GM15510 (cell line): ENCODE data around the gene CD9.

Source experiments
- POLR2A ChIP-seq: IDR thresholded peaks from 3 replicates; pipeline ENCODE4 v1.6.1; 2011; ENCODE audit warnings: borderline replicate concordance; ENCODE audit not compliant: insufficient read length; ENCODE audit errors: extremely low read depth

The CD9 gene

DNA sequence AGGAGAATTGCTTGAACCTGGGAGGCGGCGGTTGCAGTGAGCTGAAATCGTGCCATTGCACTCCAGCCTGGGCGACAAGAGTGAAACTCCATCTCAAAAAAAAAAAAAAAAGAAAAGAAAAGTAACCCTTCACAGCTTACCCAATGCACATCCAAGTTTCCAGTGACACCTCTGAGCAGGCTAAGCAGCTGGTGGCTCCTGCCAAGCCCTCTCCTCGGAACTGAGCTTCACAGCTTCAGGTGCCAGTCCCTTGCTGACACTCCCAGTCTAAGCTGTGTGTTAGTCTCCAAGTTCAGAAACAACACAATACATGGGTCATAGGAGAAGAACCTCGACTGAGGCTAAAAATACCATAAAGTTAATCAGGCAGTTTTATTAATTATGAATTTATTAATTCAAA lies 7.9 kb downstream of the CD9 start:
- TF ChIP-seq POLR2A: no peak

DNA sequence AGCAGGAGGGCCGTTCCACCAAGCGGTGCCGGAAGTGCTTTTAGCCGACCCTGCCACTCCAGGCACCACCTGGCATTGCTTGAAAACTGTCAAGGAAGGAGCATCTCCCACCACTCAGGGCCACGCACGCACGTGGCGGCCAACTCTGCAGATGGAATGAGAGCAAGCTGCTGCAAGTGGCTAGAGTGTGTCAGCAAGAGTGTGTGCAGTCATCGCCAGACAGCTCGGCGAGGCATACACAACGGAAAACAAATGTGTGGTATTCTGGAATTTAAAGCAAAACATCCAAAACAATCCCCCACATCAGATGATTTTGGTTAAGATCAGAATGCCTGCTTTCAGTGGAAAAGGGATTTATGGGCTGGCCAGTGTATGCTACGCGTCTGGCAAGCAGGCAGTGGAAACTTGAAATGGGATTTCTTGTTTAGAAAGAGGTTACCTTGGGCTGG lies 11.2 kb downstream of the CD9 start:
- no peak for TF ChIP-seq POLR2A

DNA sequence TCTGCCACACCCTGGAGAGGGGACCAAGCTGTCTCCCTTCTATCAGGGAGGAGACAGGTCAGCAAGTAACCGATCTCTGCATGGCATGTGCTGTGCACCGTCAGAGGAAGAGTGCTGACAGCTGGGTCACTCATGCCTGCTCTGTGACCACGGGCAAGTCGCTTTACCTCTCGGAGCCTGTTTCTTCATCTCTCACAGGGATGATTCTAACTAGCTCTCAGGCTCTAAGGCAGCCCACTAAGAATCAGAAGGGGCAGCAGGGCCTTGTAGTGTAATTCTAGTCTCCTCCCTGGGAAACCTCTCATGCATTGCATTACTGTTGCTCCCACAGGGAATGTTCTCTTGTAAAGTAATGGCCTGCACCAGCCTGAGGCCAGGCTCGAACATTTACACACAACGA lies 11.9 kb downstream of the CD9 start:
- TF ChIP-seq POLR2A: no peak

DNA sequence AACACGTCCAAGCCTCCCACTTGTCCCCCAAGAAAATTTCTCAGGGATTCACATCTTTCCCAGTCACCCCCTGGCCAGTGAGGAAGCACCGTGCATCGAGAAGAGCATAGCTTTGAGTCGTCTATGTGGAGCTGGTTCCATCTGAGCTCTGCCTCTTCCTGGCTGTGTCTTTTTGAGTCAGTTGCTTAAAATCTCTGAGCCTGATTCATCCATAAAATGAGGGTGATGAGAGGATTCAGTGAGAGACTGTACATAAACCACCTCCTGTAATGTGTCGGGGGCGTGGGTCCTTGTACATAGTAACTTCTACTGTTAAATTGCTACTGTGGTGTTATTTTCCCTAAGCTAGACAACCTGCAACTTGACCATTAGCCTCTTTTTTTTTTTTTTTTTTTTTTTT lies 13.8 kb downstream of the CD9 start:
- no peak for TF ChIP-seq POLR2A

DNA sequence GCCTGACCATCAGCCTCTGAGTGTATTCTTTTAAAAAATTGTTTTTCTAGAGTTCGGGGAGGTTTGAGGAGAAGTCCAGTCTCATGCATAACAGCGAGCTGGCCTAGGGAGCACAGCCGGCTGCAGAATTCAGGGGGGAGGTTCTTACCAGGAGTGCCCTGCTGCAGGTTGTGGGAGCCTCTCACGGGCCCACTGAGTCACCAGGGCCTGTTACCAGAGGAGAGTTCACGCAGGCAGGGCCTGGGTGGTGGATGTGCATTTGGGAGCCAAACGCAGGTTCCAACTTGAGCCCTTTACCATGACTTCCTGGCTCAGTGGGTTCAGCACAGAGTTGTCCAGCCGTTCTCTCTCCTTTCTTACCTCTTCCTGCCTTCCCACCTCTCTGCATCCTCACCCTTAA lies 14.4 kb downstream of the CD9 start:
- TF ChIP-seq POLR2A: no peak

DNA sequence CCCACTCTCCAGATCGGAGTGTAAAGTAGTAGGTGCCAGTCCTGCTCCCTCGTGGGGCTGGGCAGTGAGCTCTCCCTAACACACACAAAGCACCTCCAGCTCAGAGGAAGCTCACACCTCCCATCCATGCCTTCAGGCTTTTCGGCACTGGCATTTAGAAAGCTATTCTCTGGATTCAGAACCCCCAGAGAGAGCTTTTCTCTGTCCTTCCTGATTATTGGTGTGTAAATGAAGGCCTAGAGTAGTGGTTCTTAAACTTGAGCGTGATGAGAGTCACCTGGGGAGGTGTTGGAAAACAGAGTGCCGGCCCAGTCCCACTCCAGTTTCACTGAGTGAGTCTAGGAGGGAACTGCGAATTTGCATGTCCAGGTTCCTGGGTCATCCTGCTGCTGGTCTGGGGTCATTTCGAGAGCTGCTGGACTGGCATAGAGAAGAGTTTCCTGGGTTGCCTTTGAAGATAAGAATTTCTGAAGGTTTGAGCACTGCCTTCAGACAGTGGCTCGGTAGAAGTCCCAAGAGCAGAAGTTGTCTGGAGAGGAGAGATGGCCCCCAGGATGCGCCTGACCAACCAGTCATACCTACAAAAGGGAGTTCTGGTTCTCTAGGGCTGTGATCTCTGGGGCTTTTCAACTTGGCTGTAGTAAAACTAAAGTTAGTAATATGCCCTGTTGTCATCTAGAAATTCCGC lies 15.1 kb downstream of the CD9 start:
- TF ChIP-seq POLR2A: no peak

DNA sequence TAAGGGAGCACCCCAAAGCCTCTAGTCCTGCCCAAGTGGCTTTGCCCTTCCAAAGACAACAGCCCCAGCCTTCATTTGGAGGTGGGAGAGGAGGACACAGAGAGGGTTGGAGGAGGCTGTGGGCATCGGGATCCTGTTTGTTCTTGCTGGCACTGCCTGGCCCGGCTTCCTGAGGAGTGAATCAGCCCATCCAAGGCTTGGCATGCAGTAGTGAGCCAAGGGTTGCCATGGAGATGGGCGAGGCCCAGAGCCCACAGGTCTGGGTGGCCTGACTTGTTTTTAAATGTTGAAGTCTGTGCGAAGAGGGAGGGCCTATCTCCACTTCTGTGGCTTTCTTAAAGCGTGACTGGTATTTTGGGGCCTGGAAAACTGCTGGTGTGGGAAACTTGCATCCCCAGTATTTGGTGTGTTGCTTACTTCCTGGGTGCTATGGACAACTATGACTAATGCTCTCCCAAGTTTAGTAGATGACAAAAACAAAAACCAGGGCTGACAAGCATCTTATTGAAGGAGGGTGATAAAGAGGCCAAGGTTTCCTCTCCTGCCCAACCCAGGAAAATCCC lies 15.8 kb downstream of the CD9 start:
- no peak for TF ChIP-seq POLR2A

DNA sequence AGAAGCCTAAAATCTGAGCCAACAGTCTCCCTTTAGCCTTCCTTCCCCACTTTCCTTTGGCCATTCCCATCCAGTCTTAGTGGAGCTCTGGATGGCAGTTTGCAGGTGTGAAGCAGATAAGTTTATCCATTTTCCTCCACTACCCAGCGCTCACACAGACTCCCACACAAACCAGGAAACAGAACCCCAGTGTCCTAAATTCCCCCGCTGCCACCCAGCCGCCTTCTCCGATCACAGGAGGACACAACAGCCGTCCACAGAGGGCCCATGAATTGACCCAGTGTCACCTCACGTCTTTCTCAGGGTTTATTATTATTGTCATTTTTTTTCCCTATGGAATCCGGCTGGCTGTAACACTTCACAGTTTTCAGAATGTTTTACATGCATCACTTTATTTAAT lies 16.4 kb downstream of the CD9 start:
- TF ChIP-seq POLR2A: no peak

DNA sequence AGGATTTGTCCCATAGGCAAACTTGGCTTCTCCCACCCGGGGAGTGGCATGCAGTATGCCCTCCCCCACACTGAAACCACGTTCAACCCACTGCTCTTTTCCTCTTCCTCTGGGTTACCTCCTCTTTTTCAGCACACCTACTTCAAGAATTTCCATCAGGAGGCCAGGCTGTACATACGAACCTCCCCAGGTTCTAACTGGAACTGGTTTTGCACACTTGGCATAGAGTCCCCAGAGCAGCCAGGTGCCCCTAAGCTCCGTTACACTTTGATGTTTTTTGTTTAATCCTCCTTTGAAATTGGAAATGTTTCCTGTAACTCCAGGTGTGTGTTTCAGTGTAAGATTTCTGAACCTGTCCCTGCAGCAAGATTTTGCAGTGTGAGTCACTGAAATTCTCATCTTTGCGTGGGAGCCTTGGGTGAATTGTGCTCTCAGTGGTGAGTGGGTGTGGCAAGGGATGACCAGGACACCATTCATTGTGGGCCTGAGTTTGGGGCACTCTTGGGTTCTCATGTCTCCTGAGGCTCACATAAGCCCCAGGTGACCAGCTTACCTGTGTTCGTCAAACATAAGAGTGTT lies 18.2 kb downstream of the CD9 start:
- no peak for TF ChIP-seq POLR2A

DNA sequence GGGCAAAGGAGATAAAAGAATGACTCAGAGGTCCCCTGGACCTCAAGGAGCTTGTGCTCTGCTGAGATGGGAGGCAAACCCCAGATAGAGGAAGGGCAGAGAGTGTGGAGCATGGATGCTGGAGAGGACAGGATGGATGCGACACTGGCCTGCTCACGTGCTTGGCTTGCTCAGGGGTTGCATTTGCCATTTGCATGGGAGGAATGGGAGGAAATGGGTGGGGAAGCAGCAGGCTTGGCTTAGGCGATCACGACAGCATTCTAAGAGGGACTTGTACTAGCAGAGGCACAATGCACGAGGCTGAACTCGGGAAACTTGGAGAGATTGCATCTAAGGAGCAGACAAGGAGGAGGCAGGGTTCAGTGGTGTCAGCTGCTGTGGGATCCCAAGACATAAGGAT lies 19.8 kb downstream of the CD9 start:
- TF ChIP-seq POLR2A: no peak

DNA sequence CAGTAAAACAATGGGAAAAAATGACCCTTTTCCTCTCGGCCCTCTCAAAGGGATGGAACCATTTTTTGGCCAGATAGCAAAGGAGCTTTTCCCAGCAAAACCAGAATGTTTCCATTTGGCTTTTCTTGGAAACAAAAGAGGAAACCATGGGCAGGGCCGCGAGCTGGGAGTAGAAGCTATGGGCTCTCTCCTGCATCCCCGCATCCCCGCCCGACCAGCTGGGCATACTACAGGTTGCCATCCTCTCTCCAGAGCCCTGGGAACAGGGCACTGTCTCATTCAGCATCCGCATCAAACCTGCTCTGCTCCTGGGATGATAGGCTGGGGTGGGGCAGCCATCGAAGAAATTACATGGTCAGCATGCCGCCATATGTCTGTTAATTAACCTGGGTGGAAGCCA lies 20.9 kb downstream of the CD9 start:
- TF ChIP-seq POLR2A: no peak

DNA sequence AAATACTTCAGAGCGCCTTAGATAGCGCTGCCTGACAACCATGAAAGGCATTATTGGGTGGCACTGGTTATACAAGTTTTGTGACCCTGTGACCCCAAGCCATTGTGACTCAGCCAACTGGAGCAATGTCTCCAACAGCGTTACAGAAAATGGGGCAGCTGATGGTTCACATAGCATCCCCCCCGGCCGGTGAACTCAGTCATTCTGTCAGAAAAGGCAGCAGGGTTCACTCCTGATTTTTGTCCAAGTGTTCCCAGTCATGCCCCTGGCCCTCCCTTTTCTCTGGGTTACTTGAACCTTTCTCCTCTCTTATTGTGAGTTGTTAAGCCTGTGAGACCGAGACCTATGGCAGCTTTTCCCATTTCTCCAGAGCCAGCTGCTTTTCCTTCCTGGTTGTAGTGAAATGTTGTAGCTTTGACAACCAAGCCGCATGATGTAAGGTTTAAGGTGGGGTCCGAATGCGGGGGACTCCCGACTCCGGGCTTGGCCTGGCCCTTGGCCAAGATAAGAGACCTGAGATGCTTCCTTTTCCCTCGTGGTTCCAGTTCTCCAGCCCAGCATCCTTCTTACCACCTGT lies 22.0 kb downstream of the CD9 start:
- TF ChIP-seq POLR2A: no peak

DNA sequence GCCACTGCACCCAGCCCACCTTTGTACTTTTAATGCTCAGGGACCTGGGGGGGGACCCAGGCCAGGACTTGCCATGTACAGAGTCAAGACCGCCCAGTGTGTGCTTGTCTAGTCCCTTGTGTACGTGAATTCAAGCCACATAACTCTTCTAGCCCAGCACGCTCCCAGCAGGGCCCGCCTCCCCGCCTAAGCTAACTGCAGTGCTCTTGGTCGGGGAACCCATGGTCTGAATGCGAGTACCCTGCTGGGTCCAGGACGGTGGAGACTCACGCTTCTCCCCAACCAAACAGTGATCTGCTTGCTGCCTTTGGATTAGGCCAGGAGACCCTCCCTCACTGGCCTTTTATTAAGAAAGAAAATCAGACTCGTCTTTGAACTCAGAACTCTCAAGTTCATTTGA lies 23.3 kb downstream of the CD9 start:
- no peak for TF ChIP-seq POLR2A

DNA sequence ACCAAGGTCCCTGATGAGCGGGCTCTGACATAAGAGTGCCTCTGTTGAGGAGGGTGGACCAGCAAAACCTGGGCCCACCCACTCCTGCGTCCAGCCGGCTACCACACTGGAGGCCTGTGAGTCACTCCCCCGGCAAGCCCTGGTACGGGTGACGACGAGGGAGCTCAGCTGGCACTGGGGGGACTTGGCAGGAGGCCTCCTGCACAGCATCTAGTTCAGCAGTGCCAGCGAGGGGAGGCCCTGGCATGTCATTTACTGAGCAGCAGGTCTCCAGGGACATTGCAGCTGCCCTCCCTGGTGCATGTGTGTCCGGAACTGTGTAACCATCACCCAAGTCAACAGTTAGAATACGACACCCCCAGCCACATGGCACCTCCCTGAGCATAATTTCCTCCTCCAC lies 24.4 kb downstream of the CD9 start:
- TF ChIP-seq POLR2A: no peak

DNA sequence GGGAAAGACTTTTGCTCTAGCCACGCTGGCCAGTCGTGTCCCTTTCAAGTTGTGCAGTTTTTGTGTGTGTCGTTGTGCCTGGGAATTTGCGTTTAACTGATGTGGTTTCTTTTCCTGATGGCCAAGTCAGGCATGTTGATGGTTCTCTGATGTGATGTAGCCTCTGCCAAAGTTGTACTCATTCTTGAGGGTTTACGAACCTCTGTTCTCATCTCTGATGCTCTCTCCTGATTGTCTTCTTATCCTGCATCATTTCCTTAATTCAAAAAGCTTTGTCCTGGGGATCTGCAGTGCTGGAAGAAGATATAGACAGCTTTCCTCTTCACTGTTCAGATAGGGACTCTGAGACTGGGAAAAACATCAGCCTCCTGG lies 25.4 kb downstream of the CD9 start:
- no peak for TF ChIP-seq POLR2A
